Renal cortical epithelial cell (primary cell): ENCODE results near the gene OMD. TPM values are rescaled to one million over a fixed set of nuclear protein-coding genes. Genes with fewer than 3 reads are reported as not detected.

Source experiments
- DNase-seq: peaks from one replicate; pipeline ENCODE4 v3.0.0-alpha.2; 2011; ENCODE audit warnings: low read depth
- total RNA-seq: library from RNA; depleted of rRNA; stranded (reverse); fragments of >200 nt; gene quantifications from 2 replicates; pipeline ENCODE4 v1.2.3, GENCODE V29; 2014

OMD gene
- total RNA-seq, 1 donor from 2014 or later: not detected

- no peak for DNase-seq
Observed at GRCh38 chr9:92373167-92373566, 51.1 kb downstream of the OMD start.

- no peak for DNase-seq
Observed at GRCh38 chr9:92369075-92369474, 55.2 kb downstream of the OMD start.

Other genes with a start within 250 kb of the OMD start
- gene IARS1, start 130.8 kb downstream of the OMD start, total RNA-seq: 239 and 356 TPM in 2 replicates
- gene NOL8, start 99.1 kb downstream of the OMD start, total RNA-seq: 14.8 and 33.9 TPM in 2 replicates
- 1.2 and 3.1 TPM in 2 replicates for gene CENPP, start 98.5 kb downstream of the OMD start, total RNA-seq
- not detected in 2 replicates for gene OGN, start 19.9 kb downstream of the OMD start, total RNA-seq
- gene ASPN, start 58.0 kb upstream of the OMD start, total RNA-seq: not detected in 2 replicates
- gene ECM2, start 111.5 kb upstream of the OMD start, total RNA-seq: 0.20 TPM in 1 of 2 replicates, not detected in the other
- 25.5 and 29.4 TPM in 2 replicates for gene IPPK, start 245.7 kb upstream of the OMD start, total RNA-seq